ENCODE measurements around the gene ZNF831.

- TF ChIP-seq CTCF (IDR thresholded peaks at IDR 0.05) (no peak), POLR2A (IDR thresholded peaks at IDR 0.05) (no peak)
Observed at GRCh38 chr20:59124296-59125029, 39.2 kb upstream of the ZNF831 start.
